Measurements from ENCODE around the gene CSNK1G2. TPM values are rescaled to one million over a fixed set of nuclear protein-coding genes. Genes with fewer than 3 reads are reported as not detected.

CSNK1G2 gene
- polyA plus RNA-seq, 2 of the 4 experiments (the other 2 are of a cell fraction): 15.5 to 42.0 TPM

DNA sequence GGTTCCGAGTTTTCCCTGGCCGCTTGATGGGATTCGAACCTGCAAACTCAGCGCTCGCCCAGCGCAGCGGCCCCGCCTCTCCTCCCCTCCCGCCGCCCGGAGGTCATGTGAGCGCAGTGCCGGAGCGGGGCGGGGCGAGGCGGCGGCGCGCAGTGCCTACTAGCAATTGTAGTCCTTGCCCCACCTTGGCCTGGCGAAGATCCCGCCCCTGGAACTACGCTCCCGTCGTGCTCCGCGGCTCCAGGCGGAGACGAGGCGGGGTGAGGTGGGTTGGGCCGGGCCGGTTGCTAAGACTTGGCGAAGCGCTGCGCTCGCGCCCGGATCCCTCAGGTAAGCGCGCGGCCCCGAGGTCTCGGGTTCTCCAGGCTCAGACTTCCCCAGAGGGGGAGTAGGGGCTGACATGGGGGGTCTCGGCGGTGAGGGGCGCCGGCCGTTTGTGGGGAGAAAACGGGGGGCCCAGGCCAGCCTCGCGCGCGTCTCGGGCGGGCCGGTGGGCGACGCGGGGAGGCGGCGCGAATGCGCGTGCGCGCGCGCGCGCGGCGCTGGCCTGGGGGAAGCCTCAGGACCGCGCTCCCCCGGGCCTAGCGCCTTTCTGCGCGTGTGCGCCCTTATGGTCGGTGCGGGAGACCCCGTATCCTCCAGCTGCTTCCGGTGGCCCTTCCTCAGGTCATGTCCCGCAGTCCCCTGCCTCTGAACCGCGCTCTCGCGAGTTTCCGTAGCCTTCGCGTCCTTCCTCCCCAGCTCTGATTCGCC, 35.7 kb upstream of the CSNK1G2 start, which contains the start of the genes ADAT3 and SCAMP4 (continued):
- TF ChIP-seq MAZ (IDR thresholded peaks at IDR 0.05; ENCODE audit: borderline replicate concordance, low read depth, low read length): peak; percentile 90; the same call in 1 of the 2 replicates
- no peak for TF ChIP-seq RNF2 (IDR thresholded peaks at IDR 0.05; ENCODE audit: borderline replicate concordance, low read depth)
- no peak for TF ChIP-seq ZSCAN20 (CRISPR knock-in tag; IDR thresholded peaks at IDR 0.05)
- TF ChIP-seq CBX2 (IDR thresholded peaks at IDR 0.05; ENCODE audit: borderline replicate concordance, low read depth): no peak
- no peak for TF ChIP-seq RARB (CRISPR knock-in tag; IDR thresholded peaks at IDR 0.05)
- TF ChIP-seq FOXS1 (CRISPR knock-in tag; IDR thresholded peaks at IDR 0.05): no peak
- TF ChIP-seq, protein P1, sequence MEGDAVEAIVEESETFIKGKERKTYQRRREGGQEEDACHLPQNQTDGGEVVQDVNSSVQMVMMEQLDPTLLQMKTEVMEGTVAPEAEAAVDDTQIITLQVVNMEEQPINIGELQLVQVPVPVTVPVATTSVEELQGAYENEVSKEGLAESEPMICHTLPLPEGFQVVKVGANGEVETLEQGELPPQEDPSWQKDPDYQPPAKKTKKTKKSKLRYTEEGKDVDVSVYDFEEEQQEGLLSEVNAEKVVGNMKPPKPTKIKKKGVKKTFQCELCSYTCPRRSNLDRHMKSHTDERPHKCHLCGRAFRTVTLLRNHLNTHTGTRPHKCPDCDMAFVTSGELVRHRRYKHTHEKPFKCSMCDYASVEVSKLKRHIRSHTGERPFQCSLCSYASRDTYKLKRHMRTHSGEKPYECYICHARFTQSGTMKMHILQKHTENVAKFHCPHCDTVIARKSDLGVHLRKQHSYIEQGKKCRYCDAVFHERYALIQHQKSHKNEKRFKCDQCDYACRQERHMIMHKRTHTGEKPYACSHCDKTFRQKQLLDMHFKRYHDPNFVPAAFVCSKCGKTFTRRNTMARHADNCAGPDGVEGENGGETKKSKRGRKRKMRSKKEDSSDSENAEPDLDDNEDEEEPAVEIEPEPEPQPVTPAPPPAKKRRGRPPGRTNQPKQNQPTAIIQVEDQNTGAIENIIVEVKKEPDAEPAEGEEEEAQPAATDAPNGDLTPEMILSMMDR (IDR thresholded peaks at IDR 0.05): no peak
- no peak for TF ChIP-seq HMGXB4 (CRISPR knock-in tag; IDR thresholded peaks at IDR 0.05; ENCODE audit: borderline replicate concordance)
- TF ChIP-seq CEBPB (IDR thresholded peaks at IDR 0.05): no peak
- TF ChIP-seq, protein P2, sequence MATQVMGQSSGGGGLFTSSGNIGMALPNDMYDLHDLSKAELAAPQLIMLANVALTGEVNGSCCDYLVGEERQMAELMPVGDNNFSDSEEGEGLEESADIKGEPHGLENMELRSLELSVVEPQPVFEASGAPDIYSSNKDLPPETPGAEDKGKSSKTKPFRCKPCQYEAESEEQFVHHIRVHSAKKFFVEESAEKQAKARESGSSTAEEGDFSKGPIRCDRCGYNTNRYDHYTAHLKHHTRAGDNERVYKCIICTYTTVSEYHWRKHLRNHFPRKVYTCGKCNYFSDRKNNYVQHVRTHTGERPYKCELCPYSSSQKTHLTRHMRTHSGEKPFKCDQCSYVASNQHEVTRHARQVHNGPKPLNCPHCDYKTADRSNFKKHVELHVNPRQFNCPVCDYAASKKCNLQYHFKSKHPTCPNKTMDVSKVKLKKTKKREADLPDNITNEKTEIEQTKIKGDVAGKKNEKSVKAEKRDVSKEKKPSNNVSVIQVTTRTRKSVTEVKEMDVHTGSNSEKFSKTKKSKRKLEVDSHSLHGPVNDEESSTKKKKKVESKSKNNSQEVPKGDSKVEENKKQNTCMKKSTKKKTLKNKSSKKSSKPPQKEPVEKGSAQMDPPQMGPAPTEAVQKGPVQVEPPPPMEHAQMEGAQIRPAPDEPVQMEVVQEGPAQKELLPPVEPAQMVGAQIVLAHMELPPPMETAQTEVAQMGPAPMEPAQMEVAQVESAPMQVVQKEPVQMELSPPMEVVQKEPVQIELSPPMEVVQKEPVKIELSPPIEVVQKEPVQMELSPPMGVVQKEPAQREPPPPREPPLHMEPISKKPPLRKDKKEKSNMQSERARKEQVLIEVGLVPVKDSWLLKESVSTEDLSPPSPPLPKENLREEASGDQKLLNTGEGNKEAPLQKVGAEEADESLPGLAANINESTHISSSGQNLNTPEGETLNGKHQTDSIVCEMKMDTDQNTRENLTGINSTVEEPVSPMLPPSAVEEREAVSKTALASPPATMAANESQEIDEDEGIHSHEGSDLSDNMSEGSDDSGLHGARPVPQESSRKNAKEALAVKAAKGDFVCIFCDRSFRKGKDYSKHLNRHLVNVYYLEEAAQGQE (IDR thresholded peaks at IDR 0.05): peak; percentile 83
- no peak for TF ChIP-seq HOXA7 (CRISPR knock-in tag; IDR thresholded peaks at IDR 0.05)
- no peak for TF ChIP-seq GATA3 (IDR thresholded peaks at IDR 0.05; ENCODE audit: borderline replicate concordance)
- no peak for TF ChIP-seq ZFP36 (IDR thresholded peaks at IDR 0.05; ENCODE audit: borderline replicate concordance, partially characterized antibody)
- no peak for TF ChIP-seq TP53 (CRISPR knock-in tag; IDR thresholded peaks at IDR 0.05)
- no peak for TF ChIP-seq TFCP2L1 (CRISPR knock-in tag; IDR thresholded peaks at IDR 0.05)
- no peak for TF ChIP-seq CBX8 (IDR thresholded peaks at IDR 0.05)
- TF ChIP-seq MAX (IDR thresholded peaks at IDR 0.05): peak; percentile 56; the same call in 1 of the 2 replicates
- TF ChIP-seq KDM5A (IDR thresholded peaks at IDR 0.05): no peak
- no peak for TF ChIP-seq HDAC2 (IDR thresholded peaks at IDR 0.05)
- TF ChIP-seq RAD21 (conservative IDR thresholded peaks at IDR 0.05 in 1 of 2, IDR thresholded peaks at IDR 0.05 in 1 of 2): no peak
- no peak for TF ChIP-seq EHMT2 (IDR thresholded peaks at IDR 0.05; ENCODE audit: low read depth)
- no peak; the same call in 1 of the 2 replicates for TF ChIP-seq POLR2A (IDR thresholded peaks at IDR 0.05; ENCODE audit: low read length)
- no peak for TF ChIP-seq ZNF302 (CRISPR knock-in tag; IDR thresholded peaks at IDR 0.05)
- no peak for TF ChIP-seq HEYL (CRISPR knock-in tag; IDR thresholded peaks at IDR 0.05)
- no peak for TF ChIP-seq JUNB (IDR thresholded peaks at IDR 0.05)
- no peak for TF ChIP-seq NR3C1 (IDR thresholded peaks at IDR 0.05)

Data from A549 (cell line).